HG02884 (cell line): ENCODE measurements around the gene TLR10.

Experiments used
- ATAC-seq: cut with Tn5 transposase; IDR thresholded peaks from one replicate; pipeline ENCODE4 v1.9.1; 2021; ENCODE audit warnings: mild to moderate bottlenecking, moderate library complexity; ENCODE audit not compliant: unreplicated experiment

The TLR10 gene

GRCh38 chr4:38733663-38734062 lies 49.1 kb downstream of the TLR10 start:
- ATAC-seq: no peak

DNA sequence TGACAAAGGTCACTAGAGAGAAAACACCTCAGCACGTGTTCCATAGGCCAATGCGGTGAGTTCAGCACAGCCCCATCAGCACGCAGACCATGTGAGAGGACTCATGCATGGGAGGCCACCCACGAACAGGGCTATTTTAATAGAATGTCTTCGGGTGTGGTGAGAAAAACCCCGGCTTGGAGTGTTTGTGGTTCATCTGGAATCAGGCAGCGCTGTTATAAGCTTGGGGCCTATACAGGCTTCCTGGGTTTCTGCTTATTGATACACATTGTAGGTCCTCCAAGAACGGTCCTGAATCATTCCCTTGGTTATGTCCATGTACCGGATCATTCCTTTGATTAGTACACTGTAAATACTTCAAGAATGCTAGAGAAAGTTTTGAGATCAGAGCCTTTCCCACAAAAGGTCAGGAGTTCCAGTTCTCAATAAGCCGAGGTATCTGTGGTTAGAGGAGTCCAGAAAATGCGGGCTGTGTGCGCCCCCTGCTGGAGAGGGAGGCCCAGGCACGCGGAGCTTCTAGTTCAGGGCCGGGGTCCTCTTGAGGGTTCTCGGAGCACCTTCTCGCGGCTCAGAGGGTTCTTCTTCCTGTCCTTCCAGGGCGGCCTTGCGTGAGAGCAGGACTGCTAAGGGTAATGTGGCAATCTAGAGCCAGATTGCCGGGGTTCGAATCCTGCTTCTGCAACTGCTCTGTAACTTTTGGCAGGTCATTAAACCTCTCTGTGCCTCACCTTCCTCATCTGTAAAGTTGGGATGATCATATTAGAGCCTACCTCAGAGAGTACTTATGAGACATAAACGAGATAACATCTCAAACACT lies 51.8 kb downstream of the TLR10 start:
- ATAC-seq: peak; percentile 87

DNA sequence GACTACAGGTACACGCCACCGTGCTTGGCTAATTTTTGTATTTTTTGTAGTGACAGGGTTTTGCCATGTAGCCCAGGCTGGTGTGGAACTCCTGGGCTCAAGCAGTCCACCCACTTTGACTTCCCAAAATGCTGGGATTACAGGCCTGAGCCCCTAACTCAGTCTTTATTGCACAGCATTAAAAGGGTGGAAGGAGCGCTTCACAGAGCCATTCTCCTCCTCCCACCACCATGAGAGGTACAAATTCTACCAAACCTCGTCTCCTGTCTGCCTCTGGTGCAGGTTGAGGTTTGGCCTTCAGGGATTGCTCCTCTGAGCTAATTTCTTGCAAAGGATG lies 52.3 kb downstream of the TLR10 start:
- no peak for ATAC-seq

- ATAC-seq: no peak
These were observed 54.1 kb downstream of the TLR10 start for GRCh38 chr4:38728631-38729141.

- ATAC-seq: no peak
These were observed 58.3 kb downstream of the TLR10 start for GRCh38 chr4:38724475-38724808.

GRCh38 chr4:38723726-38724474 lies 58.9 kb downstream of the TLR10 start:
- no peak for ATAC-seq

GRCh38 chr4:38723114-38723513 lies 59.7 kb downstream of the TLR10 start:
- no peak for ATAC-seq
